ENCODE measurements around the gene MRRF.
"Not testable (repeated sequence)": the region's sequence is repeated elsewhere in the genome, so short reads cannot be mapped to it uniquely, and the experiment has no call there.

Gene MRRF

GRCh38 chr9:122363131-122363530 is 98.4 kb downstream of the MRRF start:
- not testable (repeated sequence) for DNase-seq

- DNase-seq, result no peak
Measured at GRCh38 chr9:122364117-122364782, 99.6 kb downstream of the MRRF start.

- DNase-seq, result no peak
Measured at GRCh38 chr9:122364783-122365150, 100.1 kb downstream of the MRRF start.

- DNase-seq, result no peak
Measured at GRCh38 chr9:122366074-122366660, 101.5 kb downstream of the MRRF start.

- no peak for DNase-seq
Measured at GRCh38 chr9:122367065-122367464, 102.4 kb downstream of the MRRF start.

- no peak for DNase-seq
Measured at GRCh38 chr9:122367774-122368460, 103.2 kb downstream of the MRRF start.

GRCh38 chr9:122368642-122369041 is 104.0 kb downstream of the MRRF start:
- DNase-seq, result no peak

GRCh38 chr9:122370303-122370702 is 105.6 kb downstream of the MRRF start:
- DNase-seq, result no peak

GRCh38 chr9:122370869-122371755 is 106.4 kb downstream of the MRRF start, which contains the start of gene PTGS1:
TSS of gene PTGS1 (plus strand) at chr9:122371024. CDS start at chr9:122371085, 61 bp downstream.
- DNase-seq, result no peak

- DNase-seq, result no peak
Measured at GRCh38 chr9:122371846-122372245, 107.2 kb downstream of the MRRF start.

- no peak for DNase-seq
Measured at GRCh38 chr9:122372856-122373845, 108.5 kb downstream of the MRRF start.

GRCh38 chr9:122374885-122375420 is 110.3 kb downstream of the MRRF start:
- no peak for DNase-seq

- DNase-seq, result no peak
Measured at GRCh38 chr9:122376796-122377195, 112.1 kb downstream of the MRRF start.

- DNase-seq, result no peak
Measured at GRCh38 chr9:122377241-122378164, 112.8 kb downstream of the MRRF start.

GRCh38 chr9:122378236-122378635 is 113.6 kb downstream of the MRRF start:
- DNase-seq, result no peak

- DNase-seq, result no peak
Measured at GRCh38 chr9:122379340-122379739, 114.7 kb downstream of the MRRF start.

GRCh38 chr9:122380293-122380692 is 115.6 kb downstream of the MRRF start:
- DNase-seq, result no peak
